ENCODE data around the gene CCDC63.
"Not testable (repeated sequence)": the region's sequence is repeated elsewhere in the genome, so short reads cannot be mapped to it uniquely, and the experiment has no call there.

The CCDC63 gene

GRCh38 chr12:110841007-110841406, 5.8 kb upstream of the CCDC63 start:
- H3K27ac ChIP-seq: no peak overlapping the region
- DNase-seq (ENCODE audit: low read depth, low spot score): no peak

GRCh38 chr12:110844131-110844530, 2.7 kb upstream of the CCDC63 start:
- DNase-seq (ENCODE audit: low read depth, low spot score): no peak

GRCh38 chr12:110844551-110845338, 2.0 kb upstream of the CCDC63 start:
- H3K27ac ChIP-seq: no peak overlapping the region
- no peak for DNase-seq (ENCODE audit: low read depth, low spot score)

More at GRCh38 chr12:110844131-110844530, 2.7 kb upstream of the CCDC63 start:
- no peak overlapping the region for H3K27ac ChIP-seq

DNA sequence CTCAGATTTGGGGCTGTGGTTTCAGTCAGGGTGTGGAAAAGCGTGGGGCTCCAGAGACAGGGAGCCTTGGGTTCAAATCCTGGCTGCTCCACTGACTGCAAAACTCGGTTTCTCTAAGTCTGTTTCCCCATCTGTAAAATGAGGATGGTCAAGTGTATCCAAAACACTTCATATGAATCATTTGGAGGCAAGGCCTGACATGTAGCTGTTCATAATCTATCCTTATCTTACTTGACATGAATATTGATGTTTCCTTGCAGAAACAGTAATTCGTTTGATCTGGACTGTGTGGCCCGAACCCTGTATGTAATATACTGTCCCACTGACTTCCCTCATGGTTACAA, 1.5 kb upstream of the CCDC63 start:
- no peak for DNase-seq (ENCODE audit: low read depth, low spot score)
- no peak overlapping the region for H3K27ac ChIP-seq

GRCh38 chr12:110848314-110848923, 1.6 kb downstream of the CCDC63 start:
- no peak for DNase-seq (ENCODE audit: low read depth, low spot score)

GRCh38 chr12:110849221-110849620, 2.4 kb downstream of the CCDC63 start:
- H3K27ac ChIP-seq: no peak overlapping the region
- DNase-seq (ENCODE audit: low read depth, low spot score): no peak

More at GRCh38 chr12:110848314-110848923, 1.6 kb downstream of the CCDC63 start:
- no peak overlapping the region for H3K27ac ChIP-seq

DNA sequence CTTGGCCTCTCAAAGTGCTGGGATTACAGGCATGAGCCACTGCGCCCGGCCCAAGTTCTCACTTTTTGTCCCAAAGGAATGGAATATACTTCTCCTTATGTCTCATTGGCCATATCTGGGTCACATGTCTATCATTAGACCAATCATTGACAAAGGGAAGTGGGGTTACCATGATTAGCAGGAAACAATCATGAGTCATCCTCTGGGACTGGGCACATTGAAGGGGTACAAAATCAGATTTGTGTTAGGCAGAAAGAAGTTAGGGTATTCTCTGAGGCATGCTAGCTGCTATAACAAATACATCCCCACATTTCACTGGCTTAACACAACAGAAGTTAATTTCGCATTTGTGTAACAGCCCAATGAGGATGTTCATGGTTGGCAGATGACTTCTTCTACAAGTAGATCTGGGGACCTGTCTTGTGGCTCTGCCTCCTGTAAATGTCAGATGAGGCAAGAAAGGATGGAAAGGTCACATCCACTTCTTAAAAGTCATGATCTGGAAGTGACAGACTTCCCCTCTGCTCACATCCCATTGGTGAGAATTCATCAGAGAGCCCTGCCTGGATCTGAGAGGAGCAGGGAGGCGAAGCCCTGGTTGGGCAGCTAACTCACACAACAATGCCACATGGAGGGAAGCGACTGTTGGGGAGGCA, 3.1 kb downstream of the CCDC63 start:
- H3K27ac ChIP-seq: no peak overlapping the region
- no peak for DNase-seq (ENCODE audit: low read depth, low spot score)

DNA sequence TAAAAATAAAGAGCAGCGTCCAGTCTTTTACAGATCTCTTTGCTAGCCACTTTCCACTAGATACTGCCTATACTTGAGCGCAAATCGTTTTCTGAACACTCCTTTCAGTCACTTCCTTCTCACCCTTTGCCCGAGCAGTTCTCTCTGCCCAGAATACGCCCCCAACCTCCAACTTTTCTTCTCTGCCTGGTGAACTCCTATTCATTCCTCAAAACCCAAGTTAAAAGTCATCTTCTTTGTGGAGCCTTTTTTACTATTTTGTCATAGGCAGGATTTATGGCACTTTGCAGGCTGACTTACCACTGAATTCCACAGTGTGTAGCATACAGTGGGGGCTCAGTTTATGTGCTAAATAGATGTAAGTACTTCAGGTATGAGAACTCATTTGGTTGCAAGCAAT, 4.0 kb downstream of the CCDC63 start:
- no peak for DNase-seq (ENCODE audit: low read depth, low spot score)
- no peak overlapping the region for H3K27ac ChIP-seq

DNA sequence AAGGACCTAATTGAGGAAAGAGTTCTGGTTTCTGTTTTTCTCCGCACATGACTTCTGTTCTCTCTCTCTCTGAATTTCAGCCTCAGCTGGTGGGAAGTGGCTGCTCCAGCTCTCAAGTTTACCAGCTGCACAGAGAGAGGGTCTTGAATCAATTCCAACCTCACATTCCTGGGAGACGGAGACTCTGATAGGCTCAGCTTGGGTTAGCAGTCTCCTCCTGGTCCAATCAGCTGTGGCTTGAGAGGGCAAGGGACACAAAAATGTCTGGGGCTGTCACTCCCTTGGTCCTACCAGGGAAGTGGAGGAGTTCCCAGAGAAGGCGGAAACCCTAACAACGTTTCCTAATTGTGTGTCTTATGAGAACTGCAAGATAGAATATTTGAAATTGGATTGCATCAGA, 7.0 kb downstream of the CCDC63 start:
- H3K27ac ChIP-seq: no peak overlapping the region
- no peak for DNase-seq (ENCODE audit: low read depth, low spot score)

- H3K27ac ChIP-seq: no peak overlapping the region
- no peak for DNase-seq (ENCODE audit: low read depth, low spot score)
Measured at GRCh38 chr12:110856542-110856941, 9.8 kb downstream of the CCDC63 start.

- no peak for DNase-seq (ENCODE audit: low read depth, low spot score)
- no peak overlapping the region for H3K27ac ChIP-seq
Measured at GRCh38 chr12:110857528-110857927, 10.7 kb downstream of the CCDC63 start.

- not testable (repeated sequence) for H3K27ac ChIP-seq; DNase-seq (ENCODE audit: low read depth, low spot score)
Measured at GRCh38 chr12:110857954-110858353, 11.2 kb downstream of the CCDC63 start.

DNA sequence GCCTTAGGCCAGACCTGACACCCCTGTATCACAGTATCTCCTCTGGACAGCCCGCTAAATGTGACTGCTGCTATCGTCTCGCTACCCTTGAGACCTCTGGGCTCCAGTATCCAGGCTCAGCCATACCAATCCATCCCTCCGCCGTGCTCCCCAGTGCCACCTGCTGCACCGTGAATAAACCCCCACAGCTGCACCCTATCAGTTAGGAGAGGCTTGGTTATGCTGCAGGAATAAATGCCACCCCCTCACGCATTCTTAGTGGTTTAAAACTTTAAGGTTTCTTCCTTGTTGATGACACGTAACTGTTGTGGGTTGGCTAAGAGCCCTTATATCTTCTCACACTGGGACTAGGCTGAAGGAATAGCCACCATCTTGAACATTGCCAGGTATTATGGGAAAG, 12.1 kb downstream of the CCDC63 start:
- H3K27ac ChIP-seq: no peak overlapping the region
- no peak for DNase-seq (ENCODE audit: low read depth, low spot score)

GRCh38 chr12:110860833-110861296, 14.1 kb downstream of the CCDC63 start:
- no peak for DNase-seq (ENCODE audit: low read depth, low spot score)
- H3K27ac ChIP-seq: no peak overlapping the region

- H3K27ac ChIP-seq: no peak overlapping the region
- no peak for DNase-seq (ENCODE audit: low read depth, low spot score)
Measured at GRCh38 chr12:110861729-110862128, 14.9 kb downstream of the CCDC63 start.

GRCh38 chr12:110862329-110862728, 15.5 kb downstream of the CCDC63 start:
- no peak overlapping the region for H3K27ac ChIP-seq
- DNase-seq (ENCODE audit: low read depth, low spot score): no peak

DNA sequence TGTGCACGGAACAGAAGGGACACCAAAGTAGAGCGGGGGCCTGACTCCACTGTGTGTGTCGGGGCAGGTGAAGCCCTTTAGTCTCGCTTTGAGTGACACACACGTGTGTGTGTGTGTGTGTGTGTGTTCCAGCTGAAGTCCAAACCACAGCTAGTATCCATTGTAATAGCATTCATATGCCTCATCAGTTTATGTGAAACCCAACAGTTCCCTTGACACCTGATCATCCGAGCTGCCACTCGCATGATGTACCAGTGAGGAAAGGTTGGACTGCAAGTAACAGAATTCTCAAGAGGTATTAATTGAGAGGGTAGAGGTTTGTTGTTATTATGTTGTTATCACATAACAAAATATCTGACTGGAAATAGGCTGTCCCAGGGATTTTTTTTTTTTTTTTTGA, 16.4 kb downstream of the CCDC63 start:
- no peak overlapping the region for H3K27ac ChIP-seq
- DNase-seq (ENCODE audit: low read depth, low spot score): no peak

DNA sequence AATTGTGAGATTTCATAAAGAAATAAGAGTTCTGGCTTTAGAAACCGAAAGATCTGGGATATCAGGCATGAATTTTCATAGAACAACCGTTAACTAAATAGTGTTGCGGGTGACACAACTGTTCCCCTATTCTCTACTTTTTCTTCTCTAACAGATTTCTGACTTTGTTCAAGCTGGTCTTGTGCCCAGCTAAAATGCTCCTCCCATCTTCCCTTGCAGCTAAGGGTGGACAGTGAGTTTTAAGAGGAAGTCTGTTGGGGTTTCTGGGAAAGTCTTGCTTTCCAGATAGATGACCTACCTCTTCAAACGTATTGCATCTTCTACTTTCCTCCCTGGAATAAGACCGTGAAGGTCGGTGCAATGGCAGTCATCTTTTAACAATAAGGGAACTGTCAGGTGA, 18.7 kb downstream of the CCDC63 start:
- no peak for DNase-seq (ENCODE audit: low read depth, low spot score)
- no peak overlapping the region for H3K27ac ChIP-seq

DNA sequence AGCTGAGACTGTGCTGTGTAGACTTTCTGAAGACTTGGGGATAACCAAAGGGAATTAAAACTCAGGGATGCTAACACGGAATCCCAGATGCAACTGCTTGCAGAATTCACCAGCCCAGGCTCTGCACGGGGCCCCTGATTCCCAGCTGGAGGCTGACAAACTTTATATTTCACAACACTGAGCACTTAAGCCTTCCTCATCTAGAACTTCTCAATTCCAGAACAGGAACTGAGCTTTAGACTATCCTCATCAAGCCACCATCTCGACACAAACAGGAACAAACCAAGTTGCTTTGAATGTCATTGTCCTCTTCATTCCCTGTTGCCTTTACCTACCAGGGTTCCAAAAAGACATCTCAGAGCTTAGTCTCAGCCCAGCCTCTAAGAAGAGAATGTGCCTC, 22.2 kb downstream of the CCDC63 start:
- DNase-seq (ENCODE audit: low read depth, low spot score): no peak
- no peak overlapping the region for H3K27ac ChIP-seq

DNA sequence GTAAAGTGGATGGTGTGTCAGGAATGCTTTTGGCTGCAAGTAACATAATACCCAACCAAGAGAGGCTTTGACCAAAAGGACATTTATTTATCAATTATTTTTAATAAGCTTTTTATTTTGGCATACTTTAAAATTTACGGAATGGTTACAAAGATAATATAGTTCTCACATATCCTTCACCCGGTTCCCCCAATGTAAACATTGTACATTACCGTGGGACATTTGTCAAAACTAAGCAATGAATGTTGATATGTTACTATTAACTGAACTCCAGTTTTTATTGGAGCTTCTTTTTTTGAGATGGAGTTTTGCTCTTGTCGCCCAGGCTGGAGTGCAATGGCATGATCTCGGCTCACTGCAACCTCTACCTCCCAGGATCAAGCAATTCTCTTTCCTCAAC, 23.0 kb downstream of the CCDC63 start:
- no peak for DNase-seq (ENCODE audit: low read depth, low spot score)
- no peak overlapping the region for H3K27ac ChIP-seq

GRCh38 chr12:110872100-110872499, 25.3 kb downstream of the CCDC63 start:
- no peak overlapping the region for H3K27ac ChIP-seq
- DNase-seq (ENCODE audit: low read depth, low spot score): no peak

All from epithelial cell of prostate (primary cell).